ENCODE results near the gene SLC2A9. TPM values are rescaled to one million over a fixed set of nuclear protein-coding genes. Genes with fewer than 3 reads are reported as not detected.

Gene SLC2A9
- total RNA-seq, 2 donors from 2014 or later = 9.8 to 15.3 TPM

- Histone ChIP-seq H3K36me3 (no peaks in the 10 kb centered on the region), H3K9me3 (no peaks in the 10 kb centered on the region), H3K27ac (peak overlapping the region; percentile 75 to 86), H3K4me1 (replicated peaks) (peaks cover 7% of the 10 kb centered on the region), H3K27me3 (replicated peaks; ENCODE audit: insufficient read depth) (no peaks in the 10 kb centered on the region), H3K4me3 (no peak overlapping the region)
- TF ChIP-seq POLR2A (IDR thresholded peaks at IDR 0.05) (no peak), POLR2AphosphoS5 (IDR thresholded peaks at IDR 0.05) (peak; percentile 60), CTCF (IDR thresholded peaks at IDR 0.05) (no peak)
- intact Hi-C loops (cut with DNase I) = no loop called here
- WGBS = 28% methylated on average over 14 of the region's 14 CpGs
- DNase-seq (ENCODE audit: low spot score) = no peak
Measured at GRCh38 chr4:10022346-10023049, 1.2 kb upstream of the SLC2A9 start.

- no peak overlapping the region for H3K4me3 ChIP-seq
- H3K36me3 ChIP-seq = no peaks in the 10 kb centered on the region
- H3K9me3 ChIP-seq = no peaks in the 10 kb centered on the region
- peaks cover 7% of the 10 kb centered on the region for H3K4me1 ChIP-seq (replicated peaks)
- DNase-seq (ENCODE audit: low spot score) = no peak
- intact Hi-C loops (cut with DNase I) = loop anchor here (2.0 kb wide), 1 partner anchor 41 kb away; no protein-coding TSS in a partner anchor
- 61% methylated on average over 5 of the region's 5 CpGs for WGBS
- TF ChIP-seq POLR2AphosphoS5 (IDR thresholded peaks at IDR 0.05) = no peak
- TF ChIP-seq POLR2A (IDR thresholded peaks at IDR 0.05) = no peak
- TF ChIP-seq CTCF (IDR thresholded peaks at IDR 0.05) = no peak
- H3K27ac ChIP-seq = peak overlapping the region; percentile 75 to 86
- no peaks in the 10 kb centered on the region for H3K27me3 ChIP-seq (replicated peaks; ENCODE audit: insufficient read depth)
Measured at GRCh38 chr4:10021653-10022023, 341 bp upstream of the SLC2A9 start.

GRCh38 chr4:10020106-10020505 lies 1.2 kb downstream of the SLC2A9 start:
- no peak for DNase-seq (ENCODE audit: low spot score)
- WGBS = 71% methylated on average over 6 of the region's 6 CpGs
- H3K36me3 ChIP-seq = no peaks in the 10 kb centered on the region
- H3K27me3 ChIP-seq (replicated peaks; ENCODE audit: insufficient read depth) = no peaks in the 10 kb centered on the region
- intact Hi-C loops (cut with DNase I) = loop anchor here (2.0 kb wide), 1 partner anchor 43 kb away; no protein-coding TSS in a partner anchor
- peaks cover 7% of the 10 kb centered on the region for H3K4me1 ChIP-seq (replicated peaks)
- H3K9me3 ChIP-seq = no peaks in the 10 kb centered on the region
- TF ChIP-seq CTCF (IDR thresholded peaks at IDR 0.05) (no peak), POLR2A (IDR thresholded peaks at IDR 0.05) (no peak), POLR2AphosphoS5 (IDR thresholded peaks at IDR 0.05) (no peak)
- no peak overlapping the region for H3K4me3 ChIP-seq
- peak overlapping the region; percentile 75 to 86 for H3K27ac ChIP-seq

GRCh38 chr4:10019521-10020051 lies 1.7 kb downstream of the SLC2A9 start:
- TF ChIP-seq POLR2AphosphoS5 (IDR thresholded peaks at IDR 0.05) = no peak
- 33% methylated on average over 9 of the region's 9 CpGs for WGBS
- Histone ChIP-seq H3K4me3 (peak overlapping the region; percentile 23 to 41), H3K27me3 (replicated peaks; ENCODE audit: insufficient read depth) (no peaks in the 10 kb centered on the region), H3K27ac (peak overlapping the region; percentile 85 to 86), H3K36me3 (no peaks in the 10 kb centered on the region), H3K9me3 (no peaks in the 10 kb centered on the region), H3K4me1 (replicated peaks) (peaks cover 7% of the 10 kb centered on the region)
- intact Hi-C loops (cut with DNase I) = loop anchor here (2.0 to 10.0 kb wide), 4 partner anchors 43 to 385 kb away; no protein-coding TSS in a partner anchor
- DNase-seq (ENCODE audit: low spot score) = peak; percentile 22

GRCh38 chr4:10018818-10019461 lies 2.4 kb downstream of the SLC2A9 start:
- Histone ChIP-seq H3K27me3 (replicated peaks; ENCODE audit: insufficient read depth) (no peaks in the 10 kb centered on the region), H3K9me3 (no peaks in the 10 kb centered on the region), H3K27ac (peak overlapping the region; percentile 85 to 86), H3K4me3 (peak overlapping the region; percentile 23 to 41), H3K36me3 (no peaks in the 10 kb centered on the region), H3K4me1 (replicated peaks) (peaks cover 7% of the 10 kb centered on the region)
- TF ChIP-seq CTCF (IDR thresholded peaks at IDR 0.05) (peak; percentile 99 to 100 (median 99)), POLR2AphosphoS5 (IDR thresholded peaks at IDR 0.05) (peak; percentile 94), POLR2A (IDR thresholded peaks at IDR 0.05) (peak; percentile 49)
- peak; percentile 94 for DNase-seq (ENCODE audit: low spot score)
- intact Hi-C loops (cut with DNase I) = loop anchor here (10.0 kb wide), 3 partner anchors 136 to 386 kb away; no protein-coding TSS in a partner anchor
- WGBS = under 1% methylated on average over 48 of the region's 52 CpGs
